Caco-2 (cell line): ENCODE results near the gene CALHM3. TPM values are rescaled to one million over a fixed set of nuclear protein-coding genes. Genes with fewer than 3 reads are reported as not detected.

Experiments
- BruUV-seq: library from RNA; stranded (reverse); fragments of 400-500 nt; replicated peaks from 2 replicates; lab custom pipeline; 2021; lab: Mats Ljungman, UMichigan
- CTCF ChIA-PET: fragments of 300-600 bp; sonication (Branson Sonifier 250); formaldehyde crosslinking; loops from one replicate; lab custom pipeline; 2022; ENCODE audit warnings: antibody characterized with exemption; lab: Charles Lee
- POLR2A ChIA-PET: fragments of 300-600 bp; sonication (Branson Sonifier 250); formaldehyde crosslinking; loops from one replicate; lab custom pipeline; 2022; ENCODE audit warnings: antibody characterized with exemption; lab: Charles Lee
- DNase-seq, 2 experiments: peaks; one replicate each; pipeline versions ENCODE4 v3.0.0 to v3.0.0-alpha.2; 2020 to 2022
- H3K27me3 ChIP-seq: replicated peaks from 2 replicates; pipeline ENCODE4 v1.6.0; 2011; ENCODE audit warnings: low read length; ENCODE audit not compliant: control insufficient read depth, insufficient read depth
- H3K36me3 ChIP-seq: 2 replicates; pipeline ENCODE4 v1.5.1; 2011; ENCODE audit warnings: low read length; ENCODE audit not compliant: control insufficient read depth, insufficient read depth
- H3K4me1 ChIP-seq: fragments of 250-450 bp; sonication (Bioruptor Pico); 2 replicates; pipeline ENCODE4 v1.5.1; 2020; ENCODE audit warnings: mild to moderate bottlenecking
- H3K4me3 ChIP-seq: 2 replicates; pipeline ENCODE4 v1.5.1; 2011; ENCODE audit warnings: low read depth, mild to moderate bottlenecking, control low read depth, low read length
- H3K9me3 ChIP-seq: fragments of 250-450 bp; sonication (Bioruptor Pico); 2 replicates; pipeline ENCODE4 v1.5.1; 2020; ENCODE audit warnings: mild to moderate bottlenecking, moderate library complexity
- H3K27ac Mint-ChIP-seq: one replicate; pipeline ENCODE4 v1.8.0; 2022; ENCODE audit warnings: mixed read lengths; ENCODE audit not compliant: unreplicated experiment
- H3K27me3 Mint-ChIP-seq: one replicate; pipeline ENCODE4 v1.8.0; 2022; ENCODE audit warnings: mixed read lengths; ENCODE audit not compliant: insufficient read depth, unreplicated experiment
- H3K36me3 Mint-ChIP-seq: one replicate; pipeline ENCODE4 v1.8.0; 2022; ENCODE audit warnings: mild to moderate bottlenecking, mixed read lengths; ENCODE audit not compliant: insufficient read depth, unreplicated experiment
- H3K4me1 Mint-ChIP-seq: one replicate; pipeline ENCODE4 v1.8.0; 2022; ENCODE audit warnings: low read depth, mixed read lengths; ENCODE audit not compliant: unreplicated experiment
- H3K4me3 Mint-ChIP-seq: one replicate; pipeline ENCODE4 v1.8.0; 2022; ENCODE audit warnings: mild to moderate bottlenecking, moderate library complexity, mixed read lengths; ENCODE audit not compliant: unreplicated experiment
- H3K9me3 Mint-ChIP-seq: one replicate; pipeline ENCODE4 v1.8.0; 2022; ENCODE audit warnings: mixed read lengths; ENCODE audit not compliant: unreplicated experiment
- CTCF ChIP-seq, 2 experiments: fragments of 200-600 bp in 1 of 2; IDR thresholded peaks; 1 replicate in 1 of 2; 2 replicates in 1 of 2; pipeline versions ENCODE4 v1.5.1 to v1.8.0; 2011 to 2022; ENCODE audit warnings: antibody characterized with exemption in 1 of 2, control low read depth in 1 of 2, inconsistent platforms in 1 of 2, low read depth in 1 of 2, low read length in 1 of 2, mild to moderate bottlenecking in 1 of 2, moderate library complexity in 1 of 2; ENCODE audit not compliant: insufficient read depth in 1 of 2, severe bottlenecking in 1 of 2, unreplicated experiment in 1 of 2
- intact Hi-C: fragments of 100-400 bp; cut with micrococcal nuclease; formaldehyde crosslinking; loops from one replicate; pipeline ENCODE4 v1.10.0; 2022; ENCODE audit not compliant: unreplicated experiment
- total RNA-seq: library from RNA; stranded (reverse); gene quantifications from 2 replicates; pipeline ENCODE4 v1.2.3, GENCODE V29; 2022

Gene CALHM3
- total RNA-seq, 1 experiment from 2014 or later = 0.18 TPM

GRCh38 chr10:103451091-103451813 lies 27.8 kb downstream of the CALHM3 start:
- intact Hi-C loops = loop anchor here (5.0 kb wide), 1 partner anchor 36 kb away; no protein-coding TSS in a partner anchor
- Mint-ChIP-seq H3K4me1 (no peaks in the 10 kb centered on the region), H3K4me3 (no peak overlapping the region), H3K36me3 (peaks cover 7% of the 10 kb centered on the region), H3K9me3 (no peaks in the 10 kb centered on the region), H3K27me3 (no peaks in the 10 kb centered on the region), H3K27ac (no peak overlapping the region)
- no peak for TF ChIP-seq CTCF (IDR thresholded peaks at IDR 0.05; ENCODE audit: insufficient read depth in 1 of 2, low read depth in 1 of 2, low read length in 1 of 2, severe bottlenecking in 1 of 2, unreplicated experiment in 1 of 2)
- Histone ChIP-seq H3K4me1 (peaks cover 5% of the 10 kb centered on the region; the same call in 1 of the 2 replicates), H3K36me3 (no peaks in the 10 kb centered on the region), H3K27me3 (no peaks in the 10 kb centered on the region), H3K9me3 (no peaks in the 10 kb centered on the region), H3K4me3 (no peak overlapping the region)
- BruUV-seq = no TSS peak
- DNase-seq = no peak
- ChIA-PET POLR2A (interaction anchor here (0.6 kb wide), 1 partner anchor 141 kb away, joined by 3 read pairs; no protein-coding TSS in a partner anchor), CTCF (no interaction called here)

GRCh38 chr10:103450201-103450695 lies 28.8 kb downstream of the CALHM3 start:
- no TSS peak for BruUV-seq
- CTCF ChIA-PET = no interaction called here
- no peaks in the 10 kb centered on the region for H3K4me1 Mint-ChIP-seq
- H3K9me3 Mint-ChIP-seq = no peaks in the 10 kb centered on the region
- peaks cover 5% of the 10 kb centered on the region; the same call in 1 of the 2 replicates for H3K4me1 ChIP-seq
- H3K36me3 Mint-ChIP-seq = peaks cover 17% of the 10 kb centered on the region
- no peak for DNase-seq
- POLR2A ChIA-PET = no interaction called here
- H3K27me3 ChIP-seq = no peaks in the 10 kb centered on the region
- H3K27ac Mint-ChIP-seq = no peak overlapping the region
- TF ChIP-seq CTCF (IDR thresholded peaks at IDR 0.05; ENCODE audit: insufficient read depth in 1 of 2, low read depth in 1 of 2, low read length in 1 of 2, severe bottlenecking in 1 of 2, unreplicated experiment in 1 of 2) = no peak
- peaks cover 2% of the 10 kb centered on the region; the same call in 1 of the 2 replicates for H3K36me3 ChIP-seq
- H3K27me3 Mint-ChIP-seq = no peaks in the 10 kb centered on the region
- intact Hi-C loops = loop anchor here (5.0 kb wide), 1 partner anchor 37 kb away; no protein-coding TSS in a partner anchor
- no peak overlapping the region for H3K4me3 ChIP-seq
- no peaks in the 10 kb centered on the region for H3K9me3 ChIP-seq
- no peak overlapping the region for H3K4me3 Mint-ChIP-seq

GRCh38 chr10:103449208-103450144 lies 29.6 kb downstream of the CALHM3 start:
- H3K27me3 ChIP-seq = no peaks in the 10 kb centered on the region
- no peaks in the 10 kb centered on the region for H3K9me3 ChIP-seq
- Mint-ChIP-seq H3K4me1 (no peaks in the 10 kb centered on the region), H3K36me3 (peaks cover 22% of the 10 kb centered on the region), H3K9me3 (no peaks in the 10 kb centered on the region), H3K4me3 (no peak overlapping the region), H3K27ac (no peak overlapping the region), H3K27me3 (no peaks in the 10 kb centered on the region)
- H3K4me3 ChIP-seq = no peak overlapping the region
- CTCF ChIA-PET = no interaction called here
- TF ChIP-seq CTCF (IDR thresholded peaks at IDR 0.05; ENCODE audit: insufficient read depth in 1 of 2, low read depth in 1 of 2, low read length in 1 of 2, severe bottlenecking in 1 of 2, unreplicated experiment in 1 of 2) = no peak
- intact Hi-C loops = loop anchor here (5.0 kb wide), 1 partner anchor 38 kb away; no protein-coding TSS in a partner anchor
- DNase-seq = no peak
- H3K36me3 ChIP-seq = peaks cover 2% of the 10 kb centered on the region; the same call in 1 of the 2 replicates
- BruUV-seq = no TSS peak
- POLR2A ChIA-PET = no interaction called here
- H3K4me1 ChIP-seq = peaks cover 5% of the 10 kb centered on the region; the same call in 1 of the 2 replicates
